ENCODE data around the gene STMN1. TPM values are rescaled to one million over a fixed set of nuclear protein-coding genes. Genes with fewer than 3 reads are reported as not detected.

STMN1 gene
- total and polyA plus RNA-seq, 10 of the 15 experiments (the other 5 are each of a cell fraction or from before 2014, with no cell fraction given) = 220 to 1,272 (median 603) TPM

DNA sequence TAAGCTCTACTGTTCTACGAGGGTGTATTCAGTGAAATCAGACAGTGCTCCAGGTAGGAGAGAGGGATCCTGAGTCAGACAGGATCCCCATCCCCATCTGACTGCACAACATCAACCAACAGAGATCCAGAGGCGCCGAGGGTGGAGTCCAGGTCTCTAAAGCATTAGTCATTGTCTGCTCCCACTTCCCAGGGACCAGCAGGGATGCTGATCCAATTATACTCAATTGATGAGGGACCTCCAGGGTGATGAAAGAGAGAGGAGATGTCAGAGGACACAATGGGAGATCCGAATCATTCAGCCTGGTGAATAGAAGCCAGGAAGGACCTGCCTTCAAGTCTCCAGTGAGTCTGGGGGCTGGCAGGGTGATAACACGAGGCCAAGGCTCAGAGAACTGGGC is 39.5 kb upstream of the STMN1 start:
- in situ Hi-C loops (cut with MboI) (no loop called here), intact Hi-C loops (cut with micrococcal nuclease; ENCODE audit: unreplicated experiment) (no loop called here)
- H3K79me2 ChIP-seq (ENCODE audit: control insufficient read depth, insufficient read depth, low read length) = no peaks in the 10 kb centered on the region
- no peaks in the 10 kb centered on the region for H3K4me1 ChIP-seq (ENCODE audit: control insufficient read depth, insufficient read depth, low read length)
- ChIA-PET POLR2A (no interaction called here), SMC1A (ENCODE audit: uncharacterized antibody, unreplicated experiment) (no interaction called here), CTCF (interaction anchor here (0.9 kb wide), 1 partner anchor 43 kb away, joined by 3 read pairs; no protein-coding TSS in a partner anchor), RAD21 (ENCODE audit: unreplicated experiment) (no interaction called here)
- H3K4me3 ChIP-seq = no peak overlapping the region
- H3K9ac ChIP-seq (ENCODE audit: control insufficient read depth, insufficient read depth, low read length) = no peak overlapping the region
- ATAC-seq = no peak
- FAIRE-seq = no peak
- H2AFZ ChIP-seq (ENCODE audit: control insufficient read depth, low read depth, low read length) = no peak overlapping the region
- no peak overlapping the region for H3K27ac ChIP-seq (ENCODE audit: control insufficient read depth, insufficient read depth)
- no peak overlapping the region for H3K4me2 ChIP-seq (ENCODE audit: control insufficient read depth, insufficient read depth)
- H3K27me3 ChIP-seq (replicated peaks in 1 of 2; ENCODE audit: control insufficient read depth in 2 of 2, insufficient read depth in 2 of 2, low read length in 1 of 2) = no peaks in the 10 kb centered on the region
- no peak for DNase-seq (ENCODE audit: low read depth, low spot score)
- no peaks in the 10 kb centered on the region for H3K36me3 ChIP-seq (ENCODE audit: control insufficient read depth in 2 of 2, insufficient read depth in 2 of 2, low read length in 1 of 2)
- H3K9me3 ChIP-seq (replicated peaks; ENCODE audit: control insufficient read depth, insufficient read depth, low read length) = no peaks in the 10 kb centered on the region; the same call in 2 of the 3 replicates
- 35% methylated on average over 5 of the region's 5 CpGs for WGBS (ENCODE audit: insufficient coverage, insufficient replicate concordance, low lambda C conversion rate, missing lambda C conversion rate)
- no TSS peak for BruUV-seq (replicated peaks)
- no peaks in the 10 kb centered on the region for H4K20me1 ChIP-seq (ENCODE audit: control insufficient read depth, insufficient read depth)
- TF ChIP-seq TARDBP (IDR thresholded peaks at IDR 0.05; ENCODE audit: borderline replicate concordance) (no peak), HDAC2 (IDR thresholded peaks at IDR 0.05) (no peak), CHD1 (IDR thresholded peaks at IDR 0.05; ENCODE audit: low read depth, low read length) (no peak), FOXM1 (IDR thresholded peaks at IDR 0.05; ENCODE audit: low read depth, low read length) (no peak), STAT1 (conservative IDR thresholded peaks at IDR 0.05) (no peak), ZNF384 (IDR thresholded peaks at IDR 0.05; ENCODE audit: borderline replicate concordance, low read depth, low read length) (no peak), YY1 (IDR thresholded peaks at IDR 0.05; ENCODE audit: low read depth, low read length) (no peak), RUNX3 (IDR thresholded peaks at IDR 0.05; ENCODE audit: low read length) (no peak), POU2F2 (IDR thresholded peaks at IDR 0.05; ENCODE audit: borderline replicate concordance, low read depth, low read length) (no peak), GABPA (IDR thresholded peaks at IDR 0.05; ENCODE audit: low read depth) (no peak), CREM (IDR thresholded peaks at IDR 0.05; ENCODE audit: low read depth) (no peak), SP1 (IDR thresholded peaks at IDR 0.05; ENCODE audit: low read depth, low read length) (no peak)
- TF ChIP-seq, protein P1, sequence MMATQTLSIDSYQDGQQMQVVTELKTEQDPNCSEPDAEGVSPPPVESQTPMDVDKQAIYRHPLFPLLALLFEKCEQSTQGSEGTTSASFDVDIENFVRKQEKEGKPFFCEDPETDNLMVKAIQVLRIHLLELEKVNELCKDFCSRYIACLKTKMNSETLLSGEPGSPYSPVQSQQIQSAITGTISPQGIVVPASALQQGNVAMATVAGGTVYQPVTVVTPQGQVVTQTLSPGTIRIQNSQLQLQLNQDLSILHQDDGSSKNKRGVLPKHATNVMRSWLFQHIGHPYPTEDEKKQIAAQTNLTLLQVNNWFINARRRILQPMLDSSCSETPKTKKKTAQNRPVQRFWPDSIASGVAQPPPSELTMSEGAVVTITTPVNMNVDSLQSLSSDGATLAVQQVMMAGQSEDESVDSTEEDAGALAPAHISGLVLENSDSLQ (IDR thresholded peaks at IDR 0.05) = no peak
- TF ChIP-seq, protein P2, sequence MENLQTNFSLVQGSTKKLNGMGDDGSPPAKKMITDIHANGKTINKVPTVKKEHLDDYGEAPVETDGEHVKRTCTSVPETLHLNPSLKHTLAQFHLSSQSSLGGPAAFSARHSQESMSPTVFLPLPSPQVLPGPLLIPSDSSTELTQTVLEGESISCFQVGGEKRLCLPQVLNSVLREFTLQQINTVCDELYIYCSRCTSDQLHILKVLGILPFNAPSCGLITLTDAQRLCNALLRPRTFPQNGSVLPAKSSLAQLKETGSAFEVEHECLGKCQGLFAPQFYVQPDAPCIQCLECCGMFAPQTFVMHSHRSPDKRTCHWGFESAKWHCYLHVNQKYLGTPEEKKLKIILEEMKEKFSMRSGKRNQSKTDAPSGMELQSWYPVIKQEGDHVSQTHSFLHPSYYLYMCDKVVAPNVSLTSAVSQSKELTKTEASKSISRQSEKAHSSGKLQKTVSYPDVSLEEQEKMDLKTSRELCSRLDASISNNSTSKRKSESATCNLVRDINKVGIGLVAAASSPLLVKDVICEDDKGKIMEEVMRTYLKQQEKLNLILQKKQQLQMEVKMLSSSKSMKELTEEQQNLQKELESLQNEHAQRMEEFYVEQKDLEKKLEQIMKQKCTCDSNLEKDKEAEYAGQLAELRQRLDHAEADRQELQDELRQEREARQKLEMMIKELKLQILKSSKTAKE (IDR thresholded peaks at IDR 0.05; ENCODE audit: low read depth, poor library complexity, severe bottlenecking) = no peak
- TF ChIP-seq, protein P3, sequence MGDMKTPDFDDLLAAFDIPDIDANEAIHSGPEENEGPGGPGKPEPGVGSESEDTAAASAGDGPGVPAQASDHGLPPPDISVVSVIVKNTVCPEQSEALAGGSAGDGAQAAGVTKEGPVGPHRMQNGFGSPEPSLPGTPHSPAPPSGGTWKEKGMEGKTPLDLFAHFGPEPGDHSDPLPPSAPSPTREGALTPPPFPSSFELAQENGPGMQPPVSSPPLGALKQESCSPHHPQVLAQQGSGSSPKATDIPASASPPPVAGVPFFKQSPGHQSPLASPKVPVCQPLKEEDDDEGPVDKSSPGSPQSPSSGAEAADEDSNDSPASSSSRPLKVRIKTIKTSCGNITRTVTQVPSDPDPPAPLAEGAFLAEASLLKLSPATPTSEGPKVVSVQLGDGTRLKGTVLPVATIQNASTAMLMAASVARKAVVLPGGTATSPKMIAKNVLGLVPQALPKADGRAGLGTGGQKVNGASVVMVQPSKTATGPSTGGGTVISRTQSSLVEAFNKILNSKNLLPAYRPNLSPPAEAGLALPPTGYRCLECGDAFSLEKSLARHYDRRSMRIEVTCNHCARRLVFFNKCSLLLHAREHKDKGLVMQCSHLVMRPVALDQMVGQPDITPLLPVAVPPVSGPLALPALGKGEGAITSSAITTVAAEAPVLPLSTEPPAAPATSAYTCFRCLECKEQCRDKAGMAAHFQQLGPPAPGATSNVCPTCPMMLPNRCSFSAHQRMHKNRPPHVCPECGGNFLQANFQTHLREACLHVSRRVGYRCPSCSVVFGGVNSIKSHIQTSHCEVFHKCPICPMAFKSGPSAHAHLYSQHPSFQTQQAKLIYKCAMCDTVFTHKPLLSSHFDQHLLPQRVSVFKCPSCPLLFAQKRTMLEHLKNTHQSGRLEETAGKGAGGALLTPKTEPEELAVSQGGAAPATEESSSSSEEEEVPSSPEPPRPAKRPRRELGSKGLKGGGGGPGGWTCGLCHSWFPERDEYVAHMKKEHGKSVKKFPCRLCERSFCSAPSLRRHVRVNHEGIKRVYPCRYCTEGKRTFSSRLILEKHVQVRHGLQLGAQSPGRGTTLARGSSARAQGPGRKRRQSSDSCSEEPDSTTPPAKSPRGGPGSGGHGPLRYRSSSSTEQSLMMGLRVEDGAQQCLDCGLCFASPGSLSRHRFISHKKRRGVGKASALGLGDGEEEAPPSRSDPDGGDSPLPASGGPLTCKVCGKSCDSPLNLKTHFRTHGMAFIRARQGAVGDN (IDR thresholded peaks at IDR 0.05) = no peak
- TF ChIP-seq, protein P4, sequence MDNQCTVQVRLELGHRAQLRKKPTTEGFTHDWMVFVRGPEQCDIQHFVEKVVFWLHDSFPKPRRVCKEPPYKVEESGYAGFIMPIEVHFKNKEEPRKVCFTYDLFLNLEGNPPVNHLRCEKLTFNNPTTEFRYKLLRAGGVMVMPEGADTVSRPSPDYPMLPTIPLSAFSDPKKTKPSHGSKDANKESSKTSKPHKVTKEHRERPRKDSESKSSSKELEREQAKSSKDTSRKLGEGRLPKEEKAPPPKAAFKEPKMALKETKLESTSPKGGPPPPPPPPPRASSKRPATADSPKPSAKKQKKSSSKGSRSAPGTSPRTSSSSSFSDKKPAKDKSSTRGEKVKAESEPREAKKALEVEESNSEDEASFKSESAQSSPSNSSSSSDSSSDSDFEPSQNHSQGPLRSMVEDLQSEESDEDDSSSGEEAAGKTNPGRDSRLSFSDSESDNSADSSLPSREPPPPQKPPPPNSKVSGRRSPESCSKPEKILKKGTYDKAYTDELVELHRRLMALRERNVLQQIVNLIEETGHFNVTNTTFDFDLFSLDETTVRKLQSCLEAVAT (IDR thresholded peaks at IDR 0.05) = no peak
